OCI-M2 (cell line): ENCODE measurements around the gene SLCO3A1.

Source experiments
- DNase-seq: peaks from one replicate; lab custom pipeline; 2025; ENCODE audit not compliant: unreplicated experiment; lab: John Stamatoyannopoulos, UW

Gene SLCO3A1

GRCh38 chr15:92118162-92118935 lies 264.8 kb downstream of the SLCO3A1 start:
- DNase-seq: no peak

- DNase-seq: no peak
These were observed 265.4 kb downstream of the SLCO3A1 start for GRCh38 chr15:92118936-92119325.

GRCh38 chr15:92120094-92120795 lies 266.7 kb downstream of the SLCO3A1 start:
- DNase-seq: no peak

- no peak for DNase-seq
These were observed 267.5 kb downstream of the SLCO3A1 start for GRCh38 chr15:92121047-92121446.

- no peak for DNase-seq
These were observed 268.8 kb downstream of the SLCO3A1 start for GRCh38 chr15:92122259-92122658.

GRCh38 chr15:92123962-92124656 lies 270.6 kb downstream of the SLCO3A1 start:
- DNase-seq: no peak

GRCh38 chr15:92124657-92125010 lies 271.1 kb downstream of the SLCO3A1 start:
- no peak for DNase-seq

GRCh38 chr15:92128788-92129187 lies 275.3 kb downstream of the SLCO3A1 start:
- no peak for DNase-seq

- no peak for DNase-seq
These were observed 276.7 kb downstream of the SLCO3A1 start for GRCh38 chr15:92130244-92130643.

GRCh38 chr15:92130906-92131305 lies 277.4 kb downstream of the SLCO3A1 start:
- DNase-seq: no peak

- DNase-seq: no peak
These were observed 279.7 kb downstream of the SLCO3A1 start for GRCh38 chr15:92132982-92133755.

- no peak for DNase-seq
These were observed 287.3 kb downstream of the SLCO3A1 start for GRCh38 chr15:92140796-92141195.

GRCh38 chr15:92141607-92142006 lies 288.1 kb downstream of the SLCO3A1 start:
- DNase-seq: no peak

- no peak for DNase-seq
These were observed 289.0 kb downstream of the SLCO3A1 start for GRCh38 chr15:92142242-92143232.

- DNase-seq: no peak
These were observed 290.3 kb downstream of the SLCO3A1 start for GRCh38 chr15:92143765-92144164.

GRCh38 chr15:92146511-92147150 lies 293.1 kb downstream of the SLCO3A1 start:
- no peak for DNase-seq

GRCh38 chr15:92149029-92149428 lies 295.5 kb downstream of the SLCO3A1 start:
- no peak for DNase-seq

GRCh38 chr15:92149465-92149864 lies 296.0 kb downstream of the SLCO3A1 start:
- no peak for DNase-seq

GRCh38 chr15:92151168-92151567 lies 297.7 kb downstream of the SLCO3A1 start:
- no peak for DNase-seq

GRCh38 chr15:92151741-92152140 lies 298.2 kb downstream of the SLCO3A1 start:
- DNase-seq: no peak
